Melanocyte of skin (primary cell): ENCODE results near the gene ITPRID1. TPM values are rescaled to one million over a fixed set of nuclear protein-coding genes. Genes with fewer than 3 reads are reported as not detected.

Experiments used
- total RNA-seq, 2 donors: library from RNA; depleted of rRNA; stranded (reverse); fragments of >200 nt; gene quantifications; 2 replicates each; pipeline ENCODE4 v1.2.3, GENCODE V29; 2012

ITPRID1 gene
- not detected for total RNA-seq

DNA sequence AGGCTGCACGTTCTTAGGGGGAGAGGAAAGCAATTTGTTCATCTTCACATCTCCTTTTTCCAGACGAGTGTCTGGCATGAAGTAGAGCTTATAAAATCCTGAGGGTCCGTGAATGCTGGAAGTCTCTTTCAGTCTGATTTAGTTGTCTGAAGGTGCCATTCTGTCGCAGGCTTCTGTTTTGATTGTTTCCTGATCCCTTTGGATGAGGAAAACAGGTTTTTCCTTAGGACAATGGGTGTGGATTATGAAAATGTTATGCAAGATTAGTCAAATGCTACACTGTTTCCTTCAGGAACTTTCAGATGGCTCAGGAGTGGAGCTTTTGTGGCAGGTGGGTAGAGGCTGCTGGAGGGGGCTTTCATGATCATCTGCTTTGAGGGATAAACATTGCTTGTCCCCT is at the start of gene ITPRID1:
Gene ITPRID1 (plus strand): TSS at position 301 of the 400 bp plus-strand sequence. CDS start 38,935 bp downstream, outside the sequence.

GRCh38 chr7:31687024-31687748 is 173.3 kb downstream of the ITPRID1 start, which contains the start of gene PPP1R17:
TSS of gene PPP1R17 (plus strand) at chr7:31687215. CDS start at chr7:31692442, 5,227 bp downstream.

Other genes with a start within 250 kb of the ITPRID1 start
- gene NEUROD6, start 173.4 kb upstream of the ITPRID1 start, total RNA-seq: not detected
- gene PPP1R17, start 173.1 kb downstream of the ITPRID1 start, total RNA-seq: not detected